HEK293 (cell line): ENCODE data around the gene OIP5.
"Not testable (repeated sequence)": the region's sequence is repeated elsewhere in the genome, so short reads cannot be mapped to it uniquely, and the experiment has no call there.

Experiments used
- CTCF ChIP-seq: fragments of 450-650 bp; formaldehyde crosslinking; IDR thresholded peaks from 2 replicates; pipeline ENCODE4 v1.5.1; 2016; ENCODE audit warnings: missing biosample characterization, missing genetic modification characterization
- HOXD13 ChIP-seq: sonication (generic); formaldehyde crosslinking; IDR thresholded peaks from 2 replicates; pipeline ENCODE4 v1.8.0; 2022; ENCODE audit warnings: missing genetic modification reagents, borderline replicate concordance
- TCF7L2 ChIP-seq: IDR thresholded peaks from 2 replicates; pipeline ENCODE4 v1.6.1; 2011; ENCODE audit warnings: low read depth, mild to moderate bottlenecking, inconsistent platforms, low read length, moderate library complexity, borderline replicate concordance
- TSHZ1 ChIP-seq: fragments of 450-650 bp; formaldehyde crosslinking; IDR thresholded peaks from 2 replicates; pipeline ENCODE4 v1.5.1; 2016; ENCODE audit warnings: missing biosample characterization, missing genetic modification characterization, borderline replicate concordance
- ZBTB17 ChIP-seq: fragments of 450-650 bp; formaldehyde crosslinking; IDR thresholded peaks from 2 replicates; pipeline ENCODE4 v1.5.1; 2016; ENCODE audit warnings: missing biosample characterization, missing genetic modification characterization
- ZBTB20 ChIP-seq: fragments of 450-650 bp; formaldehyde crosslinking; IDR thresholded peaks from 2 replicates; pipeline ENCODE4 v1.5.1; 2016; ENCODE audit warnings: missing biosample characterization, missing genetic modification characterization
- ZBTB48 ChIP-seq: fragments of 450-650 bp; formaldehyde crosslinking; IDR thresholded peaks from 2 replicates; pipeline ENCODE4 v1.5.1; 2016; ENCODE audit warnings: missing biosample characterization, missing genetic modification characterization
- ZBTB7A ChIP-seq: fragments of 450-650 bp; formaldehyde crosslinking; IDR thresholded peaks from 2 replicates; pipeline ENCODE4 v1.5.1; 2016; ENCODE audit warnings: low read depth, missing biosample characterization, missing genetic modification characterization
- ZNF274 ChIP-seq, 2 experiments: fragments of 200-500 bp in 1 of 2; fragments of 450-650 bp in 1 of 2; sonication (Bioruptor generic) in 1 of 2; formaldehyde crosslinking in 1 of 2; IDR thresholded peaks; 2 replicates each; pipeline versions ENCODE4 v1.5.1 to v1.6.1; 2014 to 2016; ENCODE audit warnings: borderline replicate concordance in 1 of 2, inconsistent platforms in 1 of 2, low read length in 1 of 2, missing biosample characterization in 1 of 2, missing genetic modification characterization in 1 of 2
- ZNF311 ChIP-seq: fragments of 450-650 bp; formaldehyde crosslinking; IDR thresholded peaks from 2 replicates; pipeline ENCODE4 v1.5.1; 2017; ENCODE audit warnings: missing biosample characterization, missing genetic modification characterization, borderline replicate concordance
- ZNF580 ChIP-seq: fragments of 450-650 bp; formaldehyde crosslinking; IDR thresholded peaks from 2 replicates; pipeline ENCODE4 v1.5.1; 2016; ENCODE audit warnings: missing biosample characterization, missing genetic modification characterization
- ZNF792 ChIP-seq: fragments of 450-650 bp; formaldehyde crosslinking; IDR thresholded peaks from 2 replicates; pipeline ENCODE4 v1.5.1; 2016; ENCODE audit warnings: missing biosample characterization, missing genetic modification characterization
- ZNF843 ChIP-seq: fragments of 450-650 bp; formaldehyde crosslinking; IDR thresholded peaks from 2 replicates; pipeline ENCODE4 v1.5.1; 2016; ENCODE audit warnings: missing biosample characterization, missing genetic modification characterization
- ZXDB ChIP-seq: fragments of 450-650 bp; formaldehyde crosslinking; IDR thresholded peaks from 2 replicates; pipeline ENCODE4 v1.5.1; 2016; ENCODE audit warnings: missing biosample characterization, missing genetic modification characterization

- TF ChIP-seq TCF7L2; CTCF; ZNF311 (tag by site-specific recombination); ZNF580 (tag by site-specific recombination); ZNF274 (IDR thresholded peaks at IDR 0.05; ENCODE audit: low read length); ZNF274 (tag by site-specific recombination; IDR thresholded peaks at IDR 0.05; ENCODE audit: borderline replicate concordance); ZNF843 (tag by site-specific recombination); ZBTB20 (tag by site-specific recombination); ZBTB48; ZBTB17 (tag by site-specific recombination); TSHZ1 (tag by site-specific recombination); ZBTB7A; HOXD13 (CRISPR knock-in tag); ZXDB; ZNF792: not testable (repeated sequence)
Observed at GRCh38 chr15:41320805-41321330, 11.5 kb downstream of the OIP5 start.
